CD14-positive monocyte (primary cell): ENCODE results near the gene AHR. TPM values are rescaled to one million over a fixed set of nuclear protein-coding genes. Genes with fewer than 3 reads are reported as not detected.

Experiments
- DNase-seq, 3 donors: peaks; one replicate each; pipeline ENCODE4 v3.0.0-alpha.2; 2011 to 2022
- H2AFZ ChIP-seq: 2 replicates; pipeline ENCODE4 v1.6.0; 2012; ENCODE audit warnings: mild to moderate bottlenecking, low read depth, low read length, inconsistent platforms; ENCODE audit not compliant: insufficient read depth, poor library complexity, severe bottlenecking
- H3K27ac ChIP-seq, 2 donors: 1 replicate in 1 of 2; 2 replicates in 1 of 2; pipeline ENCODE4 v1.5.1; 2012 to 2013; ENCODE audit warnings: low read length in 2 of 2, control low read depth in 1 of 2, inconsistent platforms in 1 of 2, low read depth in 1 of 2, mild to moderate bottlenecking in 1 of 2
- H3K27me3 ChIP-seq, 2 donors: one replicate each; pipeline versions ENCODE4 v1.6.0 to v1.6.1; 2011 to 2013; ENCODE audit warnings: low read length in 2 of 2; ENCODE audit not compliant: control insufficient read depth in 2 of 2, insufficient read depth in 2 of 2
- H3K36me3 ChIP-seq, 2 donors: replicated peaks in 1 of 2; 1 replicate in 1 of 2; 2 replicates in 1 of 2; pipeline versions ENCODE4 v1.5.1 to v1.6.1; 2012 to 2013; ENCODE audit warnings: low read length in 2 of 2, control low read depth in 1 of 2, inconsistent platforms in 1 of 2, mild to moderate bottlenecking in 1 of 2; ENCODE audit not compliant: insufficient read depth in 2 of 2, control insufficient read depth in 1 of 2
- H3K4me1 ChIP-seq, 2 donors: 1 replicate in 1 of 2; 2 replicates in 1 of 2; pipeline versions ENCODE4 v1.5.1 to v1.6.1; 2012 to 2013; ENCODE audit warnings: low read length in 2 of 2, control low read depth in 1 of 2, inconsistent platforms in 1 of 2, mild to moderate bottlenecking in 1 of 2, moderate library complexity in 1 of 2; ENCODE audit not compliant: insufficient read depth in 2 of 2, control insufficient read depth in 1 of 2
- H3K4me2 ChIP-seq: replicated peaks from 2 replicates; pipeline ENCODE3; 2012; ENCODE audit warnings: low read length, moderate library complexity, mild to moderate bottlenecking; ENCODE audit not compliant: poor library complexity, severe bottlenecking; ENCODE audit errors: extremely low read depth
- H3K4me3 ChIP-seq, 3 experiments: fragments of 200-600 bp in 1 of 3; sonication (generic) in 1 of 3; replicated peaks in 1 of 3; 1 replicate in 2 of 3; 2 replicates in 1 of 3; pipeline ENCODE4 v1.5.1; 2011 to 2013; ENCODE audit warnings: low read length in 3 of 3, mild to moderate bottlenecking in 3 of 3, control low read depth in 2 of 3, low read depth in 2 of 3, inconsistent platforms in 1 of 3, moderate library complexity in 1 of 3
- H3K79me2 ChIP-seq: 2 replicates; pipeline ENCODE4 v1.6.0; 2012; ENCODE audit warnings: mild to moderate bottlenecking, control low read depth, inconsistent platforms, low read length, moderate library complexity; ENCODE audit not compliant: insufficient read depth
- H3K9ac ChIP-seq: 2 replicates; pipeline ENCODE4 v1.6.0; 2017; ENCODE audit warnings: low read length, mild to moderate bottlenecking; ENCODE audit not compliant: insufficient read depth, poor library complexity, severe bottlenecking
- H3K9me3 ChIP-seq, 2 donors: replicated peaks in 1 of 2; 1 replicate in 1 of 2; 2 replicates in 1 of 2; pipeline versions ENCODE4 v1.5.1 to v1.6.1; 2012 to 2013; ENCODE audit warnings: low read length in 2 of 2, control low read depth in 1 of 2; ENCODE audit not compliant: control insufficient read depth in 1 of 2, insufficient read depth in 1 of 2
- H4K20me1 ChIP-seq: 2 replicates; pipeline ENCODE4 v1.6.0; 2012; ENCODE audit warnings: mild to moderate bottlenecking, low read length, control low read depth, moderate library complexity; ENCODE audit not compliant: insufficient read depth
- H3K27ac Mint-ChIP-seq, 7 donors: one replicate each; pipeline ENCODE4 v1.8.0; 2020; ENCODE audit warnings: mild to moderate bottlenecking in 7 of 7, mixed read lengths in 7 of 7, moderate library complexity in 6 of 7, inconsistent platforms in 2 of 7
- H3K27me3 Mint-ChIP-seq, 3 donors: one replicate each; pipeline ENCODE4 v1.8.0; 2021 to 2022; ENCODE audit warnings: low read depth in 3 of 3, mild to moderate bottlenecking in 3 of 3, mixed read lengths in 3 of 3, moderate library complexity in 3 of 3, inconsistent platforms in 1 of 3
- H3K36me3 Mint-ChIP-seq, 2 donors: one replicate each; pipeline ENCODE4 v1.8.0; 2020; ENCODE audit warnings: mixed read lengths in 2 of 2, inconsistent platforms in 1 of 2, mild to moderate bottlenecking in 1 of 2
- H3K4me1 Mint-ChIP-seq: one replicate; pipeline ENCODE4 v1.8.0; 2020; ENCODE audit warnings: mild to moderate bottlenecking, mixed read lengths
- H3K4me3 Mint-ChIP-seq, 2 donors: one replicate each; pipeline ENCODE4 v1.8.0; 2020; ENCODE audit warnings: mild to moderate bottlenecking in 2 of 2, mixed read lengths in 2 of 2, moderate library complexity in 1 of 2
- H3K9me3 Mint-ChIP-seq, 7 donors: one replicate each; pipeline ENCODE4 v1.8.0; 2020 to 2022; ENCODE audit warnings: mixed read lengths in 7 of 7, mild to moderate bottlenecking in 6 of 7, moderate library complexity in 6 of 7, inconsistent platforms in 2 of 7
- CTCF ChIP-seq: fragments of 200-600 bp; IDR thresholded peaks from one replicate; pipeline ENCODE4 v1.8.0; 2022; ENCODE audit warnings: antibody characterized with exemption, mild to moderate bottlenecking
- WGBS: methylation state at CpG from one replicate; pipeline ENCODE4 v1.1.5; 2013; ENCODE audit warnings: missing lambda C conversion rate; ENCODE audit not compliant: insufficient coverage; 5-methylcytosine and 5-hydroxymethylcytosine counted together
- intact Hi-C, 2 donors: fragments of 100-400 bp; cut with micrococcal nuclease; formaldehyde crosslinking; loops; one replicate each; pipeline versions ENCODE4 v1.15.0 to v1.15.1; 2023
- polyA plus RNA-seq, 3 donors: library from polyadenylated mRNA; depleted of rRNA in 1 of 3; unstranded in 2 of 3; stranded (reverse) in 1 of 3; fragments of 300-500 nt in 2 of 3; fragments of >200 nt in 1 of 3; fragmentation: Illumina TruSeq in 2 of 3; gene quantifications; 1 replicate in 2 of 3; 2 replicates in 1 of 3; pipeline ENCODE4 v1.2.3, GENCODE V29; 2012 to 2021

The AHR gene
- polyA plus RNA-seq, 3 donors: 42.4 to 56.6 (median 54.1) TPM

GRCh38 chr7:17266565-17266964, 31.9 kb upstream of the AHR start:
- TF ChIP-seq CTCF: no peak
- H4K20me1 ChIP-seq: no peaks in the 10 kb centered on the region
- H3K4me3 Mint-ChIP-seq: no peak overlapping the region
- peaks cover 0 to 6% of the 10 kb centered on the region in 2 donors for H3K36me3 Mint-ChIP-seq
- H3K9me3 ChIP-seq: peaks cover 19 to 53% of the 10 kb centered on the region in 2 donors
- no peak for DNase-seq
- intact Hi-C loops: no loop called here
- peaks cover 31 to 57% (median 52%) of the 10 kb centered on the region in 7 donors for H3K9me3 Mint-ChIP-seq
- H3K4me3 ChIP-seq: no peak overlapping the region
- H3K4me1 ChIP-seq: no peaks in the 10 kb centered on the region
- no peaks in the 10 kb centered on the region for H3K27me3 ChIP-seq
- H3K27me3 Mint-ChIP-seq: peaks cover 0 to 1% (median 0%) of the 10 kb centered on the region in 3 donors
- H3K27ac Mint-ChIP-seq: no peak overlapping the region
- no peak overlapping the region for H3K27ac ChIP-seq
- no peak overlapping the region for H3K9ac ChIP-seq
- no peaks in the 10 kb centered on the region for H3K4me1 Mint-ChIP-seq
- no peak overlapping the region for H2AFZ ChIP-seq
- H3K4me2 ChIP-seq: no peak overlapping the region
- H3K79me2 ChIP-seq: no peaks in the 10 kb centered on the region
- no peaks in the 10 kb centered on the region for H3K36me3 ChIP-seq

GRCh38 chr7:17269341-17270221, 28.9 kb upstream of the AHR start:
- H4K20me1 ChIP-seq: no peaks in the 10 kb centered on the region
- H3K4me3 ChIP-seq: no peak overlapping the region
- H3K4me1 Mint-ChIP-seq: peaks cover 3% of the 10 kb centered on the region
- no peak overlapping the region for H3K27ac Mint-ChIP-seq
- no peak for TF ChIP-seq CTCF
- H3K27ac ChIP-seq: no peak overlapping the region
- peaks cover 4 to 5% of the 10 kb centered on the region in 2 donors for H3K4me1 ChIP-seq
- DNase-seq: no peak
- no peak overlapping the region for H3K4me2 ChIP-seq
- peaks cover 21 to 57% of the 10 kb centered on the region in 2 donors for H3K9me3 ChIP-seq
- no peak overlapping the region for H3K9ac ChIP-seq
- H3K27me3 ChIP-seq: no peaks in the 10 kb centered on the region
- peaks cover 0 to 2% (median 1%) of the 10 kb centered on the region in 3 donors for H3K27me3 Mint-ChIP-seq
- no peaks in the 10 kb centered on the region for H3K36me3 ChIP-seq
- peaks cover 0 to 6% of the 10 kb centered on the region in 2 donors for H3K36me3 Mint-ChIP-seq
- intact Hi-C loops: no loop called here
- H3K4me3 Mint-ChIP-seq: no peak overlapping the region
- peaks cover 38 to 65% (median 60%) of the 10 kb centered on the region in 7 donors for H3K9me3 Mint-ChIP-seq
- WGBS: no CpG with 5 or more reads among the region's 3 CpGs
- no peak overlapping the region for H2AFZ ChIP-seq
- no peaks in the 10 kb centered on the region for H3K79me2 ChIP-seq
